ENCODE results near the gene PPFIA2. TPM values are rescaled to one million over a fixed set of nuclear protein-coding genes. Genes with fewer than 3 reads are reported as not detected.
"Not testable (repeated sequence)": the region's sequence is repeated elsewhere in the genome, so short reads cannot be mapped to it uniquely, and the experiment has no call there.

Gene PPFIA2
- total RNA-seq, 1 donor from 2014 or later, result 0.40 TPM

DNA sequence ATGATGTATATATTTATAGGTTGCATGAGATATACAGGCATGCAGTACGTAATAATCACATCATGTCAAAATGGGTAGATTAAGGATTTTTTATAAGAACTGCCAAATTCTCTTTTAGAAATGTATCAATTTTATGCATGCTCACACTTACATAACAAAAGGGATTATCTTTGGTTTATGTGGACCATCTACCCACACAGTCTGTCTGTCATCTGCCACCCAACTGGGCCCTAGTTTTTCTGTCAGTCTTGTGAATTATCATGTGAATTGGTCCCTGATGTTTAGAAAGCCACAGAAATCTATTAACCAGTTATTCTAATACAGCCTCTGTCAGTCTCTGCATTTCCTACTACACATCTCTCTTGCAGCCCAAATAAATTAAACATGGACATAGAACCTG lies 547.8 kb downstream of the PPFIA2 start:
- no peak for DNase-seq (ENCODE audit: low read depth, low spot score)

- not testable (repeated sequence) for DNase-seq (ENCODE audit: low read depth, low spot score)
These were observed 549.4 kb downstream of the PPFIA2 start for GRCh38 chr12:81209772-81210225.

- DNase-seq (ENCODE audit: low read depth, low spot score), result no peak
These were observed 550.1 kb downstream of the PPFIA2 start for GRCh38 chr12:81209012-81209411.

DNA sequence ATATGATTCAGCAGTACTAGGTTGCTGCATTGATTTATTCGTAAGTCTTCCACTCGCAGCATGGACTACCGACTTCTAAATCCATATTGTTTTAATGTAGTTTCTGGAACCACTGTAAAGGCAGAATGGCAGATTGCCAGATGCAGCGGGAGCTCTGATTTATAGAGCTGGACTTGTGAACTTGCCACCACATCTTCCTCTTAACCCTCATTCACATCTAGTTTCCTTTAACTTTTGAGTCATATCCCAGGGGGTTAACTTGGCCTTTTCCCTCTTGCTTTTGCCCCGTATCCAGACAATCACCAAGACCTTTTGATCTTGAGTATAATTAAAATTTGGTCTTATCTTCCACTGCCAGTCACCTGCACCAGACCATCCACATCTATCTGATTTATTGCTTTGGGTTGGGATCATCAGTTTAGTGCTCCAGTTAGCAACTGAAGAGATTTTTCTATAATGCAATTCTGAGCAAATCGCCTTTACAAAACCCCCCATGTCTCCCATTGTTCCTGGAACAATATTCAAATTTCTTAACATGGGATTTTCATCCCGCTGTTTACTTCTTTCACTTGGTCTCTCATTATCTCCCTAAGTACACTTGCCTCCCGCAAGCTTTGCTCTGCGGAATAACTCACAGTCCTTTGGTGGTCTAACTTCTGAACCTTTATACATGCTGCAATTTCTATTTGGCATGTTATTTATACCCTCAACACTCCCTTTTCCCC lies 550.8 kb downstream of the PPFIA2 start:
- no peak for DNase-seq (ENCODE audit: low read depth, low spot score)

Data from pulmonary artery endothelial cell (primary cell).